Right lobe of liver (tissue), 4 donors: ENCODE measurements around the gene MPDZ.

Source experiments
- CTCF ChIP-seq, 4 donors: fragments of 200-600 bp in 3 of 4; fragments of 450-650 bp in 1 of 4; IDR thresholded peaks; one replicate each; pipeline versions ENCODE4 v1.5.1 to v1.8.0; 2016 to 2022; ENCODE audit warnings: antibody characterized with exemption in 4 of 4, mild to moderate bottlenecking in 2 of 4
- POLR2A ChIP-seq: fragments of 450-650 bp; IDR thresholded peaks from one replicate; pipeline ENCODE4 v1.6.1; 2017; ENCODE audit warnings: antibody characterized with exemption, mild to moderate bottlenecking
- donor health status: DM: no; HTN: no; CAD: no.
- donor health status: DM: no; HTN: no; CAD: no.
- donor health status: DM: no; HTN: yes; CAD: no.

- TF ChIP-seq POLR2A (no peak), CTCF (IDR thresholded peaks at IDR 0.05) (no peak)
Measured at GRCh38 chr9:13151489-13151888, 128.0 kb downstream of the MPDZ start.
